HCT116 (cell line): ENCODE results near the gene CDAN1. TPM values are rescaled to one million over a fixed set of nuclear protein-coding genes. Genes with fewer than 3 reads are reported as not detected.

Experiments used
- ATAC-seq: fragments of 200-7000 bp; cut with Tn5 transposase; 2 replicates; pipeline ENCODE4 v1.9.1; 2020; ENCODE audit warnings: mild to moderate bottlenecking, moderate library complexity
- BruUV-seq: library from RNA; stranded (reverse); fragments of 400-500 nt; replicated peaks from 2 replicates; lab custom pipeline; 2021; lab: Mats Ljungman, UMichigan
- CTCF ChIA-PET: fragments of 300-600 bp; sonication (Branson Sonifier 250); formaldehyde crosslinking; loops from one replicate; lab custom pipeline; 2021; ENCODE audit warnings: antibody characterized with exemption; lab: Charles Lee
- POLR2A ChIA-PET: fragments of 300-600, 350-600 bp; sonication (Branson Sonifier 250); formaldehyde crosslinking; loops from one replicate; lab custom pipeline; 2021; ENCODE audit warnings: antibody characterized with exemption; lab: Charles Lee
- RAD21 ChIA-PET, 2 experiments: fragments of 300-600 bp; sonication (Branson Sonifier 250); formaldehyde crosslinking; loops; one replicate each; lab custom pipeline; 2023; ENCODE audit warnings: low total read pairs in 2 of 2; ENCODE audit not compliant: uncharacterized antibody in 2 of 2, unreplicated experiment in 2 of 2, low non-redundant PET in 1 of 2; lab: Charles Lee
- DNase-seq: peaks from one replicate; pipeline ENCODE4 v3.0.0-alpha.2; 2010; ENCODE audit warnings: low read depth, low spot score
- H2AFZ ChIP-seq: fragments of 200-600 bp; shearing (Covaris generic), sonication (generic); 2 replicates; pipeline ENCODE4 v1.6.1; 2017; ENCODE audit warnings: low read depth, mixed run types, mixed read lengths, antibody characterized with exemption, low read length; ENCODE audit not compliant: poor library complexity, severe bottlenecking
- H3K27ac ChIP-seq: 2 replicates; pipeline ENCODE4 v1.5.1; 2012; ENCODE audit warnings: low read depth, low read length
- H3K27me3 ChIP-seq: fragments of 200-600 bp; sonication (generic); 2 replicates; pipeline ENCODE4 v1.6.1; 2016; ENCODE audit warnings: mixed run types, low read length, mixed read lengths; ENCODE audit not compliant: insufficient read depth
- H3K36me3 ChIP-seq, 2 experiments: fragments of 200-500 bp in 1 of 2; fragments of 200-600 bp in 1 of 2; sonication (Bioruptor generic) in 1 of 2; sonication (generic) in 1 of 2; 2 replicates each; pipeline versions ENCODE4 v1.5.1 to v1.6.1; 2014 to 2016; ENCODE audit warnings: low read length in 2 of 2, inconsistent platforms in 1 of 2, mixed read lengths in 1 of 2, mixed run types in 1 of 2; ENCODE audit not compliant: insufficient read depth in 2 of 2, control insufficient read depth in 1 of 2
- H3K4me1 ChIP-seq, 2 experiments: fragments of 200-600 bp in 1 of 2; sonication (generic) in 1 of 2; 2 replicates each; pipeline versions ENCODE4 v1.5.1 to v1.6.1; 2012 to 2017; ENCODE audit warnings: low read length in 2 of 2, inconsistent platforms in 1 of 2, mild to moderate bottlenecking in 1 of 2, mixed read lengths in 1 of 2, mixed run types in 1 of 2, moderate library complexity in 1 of 2; ENCODE audit not compliant: insufficient read depth in 2 of 2, control insufficient read depth in 1 of 2
- H3K4me2 ChIP-seq: fragments of 200-600 bp; sonication (generic); 2 replicates; pipeline ENCODE4 v1.6.1; 2017; ENCODE audit warnings: mixed run types, low read length, mixed read lengths
- H3K4me3 ChIP-seq, 2 experiments: fragments of 200-600 bp in 1 of 2; sonication (generic) in 1 of 2; replicated peaks in 1 of 2; 2 replicates each; pipeline ENCODE4 v1.5.1; 2011 to 2016; ENCODE audit warnings: low read length in 2 of 2, control low read depth in 1 of 2, low read depth in 1 of 2, mild to moderate bottlenecking in 1 of 2, mixed read lengths in 1 of 2, mixed run types in 1 of 2
- H3K79me2 ChIP-seq: fragments of 200-600 bp; sonication (generic); 2 replicates; pipeline ENCODE4 v1.6.1; 2017; ENCODE audit warnings: mild to moderate bottlenecking, mixed run types, low read length, moderate library complexity, mixed read lengths; ENCODE audit not compliant: insufficient read depth
- H3K9ac ChIP-seq: fragments of 200-600 bp; sonication (generic); 2 replicates; pipeline ENCODE4 v1.6.1; 2016; ENCODE audit warnings: low read length, mixed read lengths
- H3K9me2 ChIP-seq: fragments of 200-600 bp; sonication (generic), shearing (Covaris generic); 2 replicates; pipeline ENCODE4 v1.6.1; 2017; ENCODE audit warnings: mixed run types, mild to moderate bottlenecking, moderate library complexity; ENCODE audit not compliant: insufficient read depth
- H3K9me3 ChIP-seq, 2 experiments: fragments of 200-500 bp in 1 of 2; fragments of 200-600 bp in 1 of 2; sonication (Bioruptor generic) in 1 of 2; sonication (generic) in 1 of 2; 2 replicates each; pipeline ENCODE4 v1.6.1; 2014 to 2017; ENCODE audit warnings: low read length in 2 of 2, mixed read lengths in 2 of 2, inconsistent platforms in 1 of 2, low read depth in 1 of 2, mild to moderate bottlenecking in 1 of 2, mixed run types in 1 of 2, moderate library complexity in 1 of 2; ENCODE audit not compliant: control insufficient read depth in 1 of 2, insufficient read depth in 1 of 2
- H4K20me1 ChIP-seq: fragments of 200-600 bp; sonication (generic), shearing (Covaris generic); 2 replicates; pipeline ENCODE4 v1.6.1; 2017; ENCODE audit warnings: mixed run types, mild to moderate bottlenecking, moderate library complexity; ENCODE audit not compliant: insufficient read depth
- CBX3 ChIP-seq: IDR thresholded peaks from 2 replicates; pipeline ENCODE4 v1.6.1; 2012; ENCODE audit warnings: low read depth
- CTCF ChIP-seq, 3 experiments: fragments of 200-600 bp in 1 of 3; sonication (generic) in 1 of 3; IDR thresholded peaks in 2 of 3; conservative IDR thresholded peaks in 1 of 3; 2 replicates each; pipeline ENCODE4 v1.5.1; 2012 to 2017; ENCODE audit warnings: low read depth in 2 of 3, low read length in 2 of 3, antibody characterized with exemption in 1 of 3, borderline replicate concordance in 1 of 3, control low read depth in 1 of 3, mild to moderate bottlenecking in 1 of 3, mixed read lengths in 1 of 3, mixed run types in 1 of 3, moderate library complexity in 1 of 3; ENCODE audit not compliant: insufficient read depth in 1 of 3
- EZH2 ChIP-seq: fragments of 200-600 bp; sonication (generic); IDR thresholded peaks from 2 replicates; pipeline ENCODE4 v1.6.1; 2017; ENCODE audit warnings: antibody characterized with exemption, mixed run types
- EZH2phosphoT487 ChIP-seq: fragments of 200-600 bp; IDR thresholded peaks from 2 replicates; pipeline ENCODE4 v1.6.1; 2018; ENCODE audit warnings: antibody characterized with exemption, borderline replicate concordance
- JUND ChIP-seq: IDR thresholded peaks from 2 replicates; pipeline ENCODE4 v1.6.1; 2012
- MAX ChIP-seq: IDR thresholded peaks from 2 replicates; pipeline ENCODE4 v1.6.1; 2012
- POLR2A ChIP-seq: IDR thresholded peaks from 2 replicates; pipeline ENCODE4 v1.7.0; 2011; ENCODE audit warnings: borderline replicate concordance; ENCODE audit not compliant: insufficient read depth, insufficient read length; ENCODE audit errors: extremely low read depth
- RAD21 ChIP-seq: IDR thresholded peaks from 2 replicates; pipeline ENCODE4 v1.6.1; 2012; ENCODE audit warnings: low read depth, mild to moderate bottlenecking
- SP1 ChIP-seq: IDR thresholded peaks from 2 replicates; pipeline ENCODE4 v1.6.1; 2012; ENCODE audit warnings: low read depth
- TCF7L2 ChIP-seq: IDR thresholded peaks from 2 replicates; pipeline ENCODE4 v1.7.0; 2011; ENCODE audit warnings: borderline replicate concordance, inconsistent platforms; ENCODE audit not compliant: insufficient read depth, insufficient read length; ENCODE audit errors: extremely low read depth
- YY1 ChIP-seq: IDR thresholded peaks from 2 replicates; pipeline ENCODE4 v1.6.1; 2011; ENCODE audit warnings: low read length, low read depth, moderate library complexity, mild to moderate bottlenecking; ENCODE audit not compliant: insufficient replicate concordance; ENCODE audit errors: extremely low read depth
- intact Hi-C: fragments of 100-400 bp; cut with micrococcal nuclease; formaldehyde crosslinking; loops from 2 replicates; pipeline ENCODE4 v1.10.0; 2022
- total RNA-seq: library from RNA; stranded (reverse); gene quantifications from one replicate; pipeline ENCODE4 v1.2.1, GENCODE V29; 2021; ENCODE audit not compliant: unreplicated experiment

CDAN1 gene
- total RNA-seq, 1 experiment from 2014 or later, result 22.4 TPM

GRCh38 chr15:42704492-42704926 lies 32.4 kb downstream of the CDAN1 start:
- no peak overlapping the region for H3K27ac ChIP-seq
- intact Hi-C loops, result loop anchor here (1.0 to 10.0 kb wide), 3 partner anchors 222 to 580 kb away; no protein-coding TSS in a partner anchor
- ATAC-seq, result peak; percentile 100
- no peaks in the 10 kb centered on the region for H3K79me2 ChIP-seq
- BruUV-seq, result no TSS peak
- H3K9me3 ChIP-seq, result 0 out of 4 replicates have a peak, but pooled peaks cover 0 to 4% of the 10 kb centered on the region in 2 experiments
- no peaks in the 10 kb centered on the region for H3K36me3 ChIP-seq
- TF ChIP-seq RAD21, result peak; percentile 83
- peak; percentile 56 to 92 (median 91); a peak in 5 of 6 replicates for TF ChIP-seq CTCF (IDR thresholded peaks at IDR 0.05 in 2 of 3, conservative IDR thresholded peaks at IDR 0.05 in 1 of 3; ENCODE audit: borderline replicate concordance in 1 of 3, insufficient read depth in 1 of 3, low read depth in 2 of 3, low read length in 2 of 3)
- no peak for TF ChIP-seq YY1
- no peak overlapping the region for H3K4me2 ChIP-seq
- no peaks in the 10 kb centered on the region for H3K9me2 ChIP-seq
- H4K20me1 ChIP-seq, result no peaks in the 10 kb centered on the region
- no peak overlapping the region for H2AFZ ChIP-seq
- no peak overlapping the region for H3K4me3 ChIP-seq
- ChIA-PET POLR2A (no interaction called here), RAD21 (no interaction called here), CTCF (interaction anchor here (1.0 to 4.7 kb wide), 3 partner anchors 10 to 582 kb away, joined by 3 to 23 read pairs (median 4); no protein-coding TSS in a partner anchor)
- peak; percentile 47 for DNase-seq
- no peak overlapping the region for H3K9ac ChIP-seq
- H3K27me3 ChIP-seq, result no peaks in the 10 kb centered on the region
- 0 out of 4 replicates have a peak, but pooled peaks cover 0 to 3% of the 10 kb centered on the region in 2 experiments for H3K4me1 ChIP-seq

- ATAC-seq (no peak), DNase-seq (no peak)
- ChIA-PET CTCF (no interaction called here), RAD21 (no interaction called here), POLR2A (no interaction called here)
- Histone ChIP-seq H3K27me3 (no peaks in the 10 kb centered on the region), H3K79me2 (no peaks in the 10 kb centered on the region), H3K9me2 (no peaks in the 10 kb centered on the region), H3K9me3 (0 out of 4 replicates have a peak, but pooled peaks cover 0 to 4% of the 10 kb centered on the region in 2 experiments), H2AFZ (no peak overlapping the region), H3K4me2 (no peak overlapping the region), H3K36me3 (no peaks in the 10 kb centered on the region; a peak in 1 of 4 replicates), H4K20me1 (no peaks in the 10 kb centered on the region), H3K9ac (no peak overlapping the region), H3K4me1 (no peaks in the 10 kb centered on the region), H3K27ac (no peak overlapping the region), H3K4me3 (no peak overlapping the region)
- BruUV-seq, result no TSS peak
- intact Hi-C loops, result no loop called here
- TF ChIP-seq EZH2 (no peak), POLR2A (no peak), CTCF (IDR thresholded peaks at IDR 0.05 in 2 of 3, conservative IDR thresholded peaks at IDR 0.05 in 1 of 3; ENCODE audit: borderline replicate concordance in 1 of 3, insufficient read depth in 1 of 3, low read depth in 2 of 3, low read length in 2 of 3) (no peak), JUND (no peak), TCF7L2 (no peak), CBX3 (no peak), EZH2phosphoT487 (no peak), SP1 (no peak), MAX (no peak)
Measured at GRCh38 chr15:42696626-42697025, 40.3 kb downstream of the CDAN1 start.
